Activated T-cell treated with anti-CD3 and anti-CD28 coated beads, Interleukin-2, amount 50 U/mL, for 1 hour (primary cell): ENCODE results near the gene TTLL4.
"Not testable (repeated sequence)": the region's sequence is repeated elsewhere in the genome, so short reads cannot be mapped to it uniquely, and the experiment has no call there.

Experiments
- DNase-seq: peaks from one replicate; pipeline ENCODE4 v3.0.0-alpha.2; 2020

Gene TTLL4

DNA sequence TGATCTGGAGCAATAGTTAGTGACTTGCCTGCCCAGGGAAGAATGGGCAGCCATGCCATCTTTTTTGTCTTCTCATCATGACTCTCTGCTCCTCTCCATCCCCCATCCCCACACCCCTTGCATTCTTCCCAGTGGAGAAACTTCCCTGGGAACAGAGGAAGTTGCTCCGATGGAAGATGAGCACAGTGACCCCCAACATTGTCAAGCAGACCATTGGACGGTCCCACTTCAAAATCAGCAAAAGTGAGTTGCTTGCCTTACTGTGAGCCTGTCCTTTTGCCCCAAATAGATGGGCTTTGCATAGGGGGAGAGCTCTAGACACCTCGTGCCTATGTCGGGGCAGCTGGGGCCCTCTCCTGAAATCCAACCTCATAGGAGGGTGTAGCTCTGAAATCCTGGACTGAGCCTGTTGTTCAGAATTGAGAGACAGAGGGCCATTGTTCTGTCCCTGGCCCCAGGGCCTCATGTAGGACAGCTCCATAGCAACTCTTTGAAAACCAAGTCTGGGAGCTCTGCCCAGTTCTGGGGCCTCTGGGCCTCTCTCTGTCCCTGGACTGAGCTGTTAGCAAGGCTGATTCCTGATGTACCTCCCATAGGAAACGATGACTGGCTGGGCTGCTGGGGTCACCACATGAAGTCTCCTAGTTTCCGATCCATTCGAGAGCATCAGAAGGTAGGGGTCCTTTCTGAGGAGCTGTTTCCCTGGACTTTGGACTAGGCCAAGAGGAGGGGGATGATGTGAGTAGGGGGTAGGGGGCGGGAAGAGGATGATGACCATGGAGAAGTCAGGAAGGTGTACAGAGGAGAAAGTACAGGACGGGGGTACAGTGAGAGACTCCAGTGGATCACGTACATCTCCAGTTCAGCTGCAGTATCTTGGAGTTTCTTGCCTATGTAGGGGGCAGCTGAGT, 35.2 kb downstream of the TTLL4 start:
- no peak for DNase-seq

DNA sequence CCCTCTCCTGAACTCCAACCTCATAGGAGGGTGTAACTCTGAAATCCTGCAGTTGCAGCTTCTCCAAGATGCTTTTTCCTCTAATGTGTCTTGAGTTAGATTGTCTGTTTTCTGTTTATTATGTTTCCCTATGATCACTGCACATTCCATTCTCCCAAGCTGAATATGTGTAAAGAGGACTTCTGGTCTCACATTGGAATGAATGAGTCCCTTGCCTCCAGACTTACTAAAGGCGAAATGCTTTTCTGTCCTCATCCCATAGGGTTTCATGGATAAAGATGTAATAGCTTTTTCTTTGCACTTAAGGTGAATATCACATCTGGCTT, 35.8 kb downstream of the TTLL4 start:
- DNase-seq = no peak

DNA sequence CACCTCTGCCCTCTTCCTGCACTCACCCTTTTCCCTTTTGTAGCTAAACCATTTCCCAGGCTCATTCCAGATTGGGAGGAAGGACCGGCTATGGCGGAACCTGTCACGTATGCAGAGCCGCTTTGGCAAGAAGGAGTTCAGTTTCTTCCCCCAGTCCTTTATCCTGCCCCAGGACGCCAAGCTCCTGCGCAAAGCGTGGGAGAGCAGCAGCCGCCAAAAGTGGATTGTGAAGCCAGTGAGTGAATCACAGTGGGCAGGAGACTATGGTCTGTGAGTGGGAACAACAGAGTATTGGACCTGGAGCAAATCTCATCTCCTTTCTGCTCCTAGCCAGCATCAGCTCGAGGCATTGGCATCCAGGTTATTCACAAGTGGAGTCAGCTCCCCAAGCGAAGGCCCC, 36.3 kb downstream of the TTLL4 start:
- no peak for DNase-seq

DNA sequence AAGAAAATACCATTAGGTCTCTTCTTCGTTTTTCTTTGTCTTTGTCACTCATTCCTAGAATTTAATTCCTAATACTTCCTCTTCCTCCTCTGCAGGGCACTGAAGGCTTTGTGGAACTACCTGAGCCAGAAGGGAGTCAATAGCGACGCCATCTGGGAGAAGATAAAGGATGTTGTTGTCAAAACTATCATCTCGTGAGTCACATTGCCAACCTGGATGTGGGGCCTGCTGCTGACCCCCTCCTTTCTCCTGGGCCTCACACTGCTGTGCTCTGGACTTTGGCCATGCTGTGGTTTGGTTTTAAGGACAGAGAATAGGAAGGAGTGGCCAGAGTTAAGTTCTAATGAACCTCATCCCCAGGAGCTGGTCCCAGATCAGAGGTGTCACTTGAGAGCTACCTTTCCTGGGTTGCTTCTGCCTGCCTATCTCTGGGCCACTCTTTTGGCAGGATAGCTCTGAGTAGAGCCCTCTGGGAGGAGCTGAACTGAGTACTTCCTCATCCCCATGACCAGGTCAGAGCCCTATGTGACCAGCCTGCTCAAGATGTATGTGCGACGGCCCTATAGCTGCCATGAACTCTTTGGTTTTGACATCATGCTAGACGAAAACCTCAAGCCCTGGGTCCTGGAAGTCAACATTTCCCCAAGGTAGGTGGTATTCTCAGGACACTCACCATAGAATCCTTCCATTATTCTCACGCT, 38.3 kb downstream of the TTLL4 start:
- DNase-seq = no peak

DNA sequence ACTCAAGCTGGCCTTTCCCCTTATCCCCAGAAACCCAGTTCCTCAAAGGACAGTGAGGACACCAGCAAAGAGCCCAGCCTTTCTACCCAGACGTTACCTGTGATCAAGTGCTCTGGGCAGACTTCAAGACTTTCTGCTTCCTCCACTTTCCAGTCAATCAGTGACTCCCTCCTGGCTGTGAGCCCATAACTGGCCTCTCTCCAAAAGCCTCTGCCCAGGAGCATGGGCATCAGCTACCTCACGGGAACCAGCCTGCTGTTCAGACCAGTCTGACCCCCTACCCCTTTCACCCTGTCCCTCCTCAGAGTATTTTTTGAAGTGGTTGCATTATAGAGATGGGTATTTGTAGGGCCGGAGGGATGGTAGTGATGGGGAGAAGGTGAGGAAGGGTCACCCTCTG, 43.6 kb downstream of the TTLL4 start:
- no peak for DNase-seq

DNA sequence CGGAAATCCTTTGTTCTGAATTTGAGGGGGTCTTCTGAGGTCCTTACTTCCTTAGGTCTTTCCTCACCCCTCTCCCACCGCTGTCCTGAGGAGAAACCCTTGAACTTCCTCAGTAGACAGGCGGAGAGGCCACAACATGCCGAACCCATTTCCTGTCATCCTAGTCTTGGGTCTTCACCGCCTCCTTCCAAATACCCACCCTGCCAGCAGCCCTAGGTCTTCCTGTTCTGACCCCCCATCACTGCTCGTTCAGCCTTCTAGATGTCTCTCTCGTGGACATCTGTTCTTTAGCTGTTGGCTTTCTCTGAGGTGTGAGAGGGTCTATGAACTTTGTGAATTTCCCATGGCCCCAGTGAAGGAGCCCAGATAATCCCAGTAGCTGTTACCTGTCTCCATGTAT, 44.1 kb downstream of the TTLL4 start:
- no peak for DNase-seq

DNA sequence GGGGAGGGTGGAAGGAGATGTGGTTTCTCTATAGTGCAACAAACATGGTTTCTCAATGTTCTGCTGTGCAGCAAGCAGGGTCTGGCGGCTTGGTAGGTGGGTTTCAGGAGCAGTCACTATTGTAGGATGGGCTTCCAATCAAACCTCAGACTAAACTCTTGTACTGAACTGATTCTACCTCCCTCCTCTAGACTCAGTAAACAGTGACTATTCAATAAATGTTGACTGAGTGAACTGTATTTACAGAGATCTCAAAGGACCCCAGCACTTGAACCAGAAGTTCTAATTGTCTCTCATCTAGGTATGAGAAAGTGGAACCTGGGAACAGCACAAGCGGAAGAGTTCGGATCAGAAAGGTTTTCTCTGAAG, 44.5 kb downstream of the TTLL4 start:
- DNase-seq = no peak

DNA sequence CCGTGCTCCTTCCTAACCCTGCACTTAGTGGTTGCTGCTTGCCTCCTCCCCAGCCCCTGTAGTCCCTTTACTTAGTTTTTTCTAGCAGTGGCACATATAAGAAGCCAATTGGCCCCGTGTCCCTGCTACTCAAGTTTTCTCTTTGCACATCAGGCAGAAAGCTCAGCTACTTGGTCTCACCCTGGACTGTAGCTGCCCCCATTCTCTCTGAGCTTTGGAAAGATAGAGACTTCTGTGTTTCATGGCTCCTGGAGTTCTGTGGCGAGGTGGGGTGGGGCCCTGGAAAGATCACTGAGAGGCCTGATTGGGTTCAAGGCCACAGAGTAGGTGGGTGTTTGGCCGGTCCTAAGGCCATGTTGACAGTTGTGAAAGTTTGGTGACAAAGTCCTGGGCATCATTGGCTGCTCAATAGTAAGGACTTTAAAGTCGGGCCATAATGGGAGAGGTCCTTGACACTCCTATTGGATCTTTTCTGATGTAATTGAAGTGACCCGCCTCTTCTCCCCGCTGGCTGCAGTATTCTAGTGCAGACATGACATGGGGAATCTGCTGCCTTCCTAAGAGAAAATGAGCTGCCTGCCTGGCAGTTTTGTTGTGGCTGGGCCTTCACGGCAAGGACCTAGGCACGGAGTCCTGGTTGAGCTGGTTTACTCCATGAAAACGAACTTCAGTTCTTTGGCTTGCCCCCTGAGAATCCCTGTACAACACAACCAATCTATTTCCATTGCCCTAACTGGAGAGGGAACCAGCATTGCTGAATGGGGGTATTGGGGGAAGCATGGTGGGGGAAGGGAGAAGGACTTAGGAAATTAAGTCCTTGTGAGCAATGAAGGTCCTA, 45.2 kb downstream of the TTLL4 start:
- no peak for DNase-seq

DNA sequence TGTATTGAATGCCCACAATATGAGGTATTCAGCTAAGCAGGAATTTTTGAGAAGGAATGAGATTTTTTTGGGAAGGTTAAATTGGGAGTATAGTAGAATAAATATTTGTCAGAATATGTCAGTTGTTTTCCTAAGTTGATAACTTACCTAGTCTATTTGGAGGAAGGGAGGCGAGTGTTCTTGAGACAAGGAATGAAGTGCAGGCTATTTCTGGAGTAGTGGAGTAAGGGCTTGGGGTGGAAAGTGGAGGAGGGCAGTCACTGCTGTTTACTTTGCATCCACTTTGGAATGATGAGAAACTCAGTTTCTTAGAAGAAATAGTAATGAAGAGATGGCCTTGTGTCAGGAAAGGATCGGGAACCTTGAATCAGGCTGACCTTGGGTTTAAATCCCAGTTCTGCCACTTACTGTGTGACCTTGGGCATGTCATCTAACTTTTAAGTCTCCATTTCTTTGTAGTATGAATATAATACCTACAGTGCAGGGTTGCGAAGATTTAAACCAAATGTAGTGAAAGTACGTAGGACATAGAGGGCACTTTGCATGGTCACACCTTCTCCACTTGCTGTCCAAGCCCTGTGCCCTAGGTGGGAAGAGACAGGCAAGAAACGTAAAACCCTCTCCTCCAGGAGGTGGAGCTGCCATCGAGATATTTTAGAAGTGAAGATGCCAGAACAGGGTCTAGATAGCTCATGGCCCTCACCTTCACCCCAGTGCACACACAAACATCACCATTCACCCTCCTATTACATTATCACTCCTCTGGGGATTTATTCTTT, 46.2 kb downstream of the TTLL4 start:
- DNase-seq = no peak

DNA sequence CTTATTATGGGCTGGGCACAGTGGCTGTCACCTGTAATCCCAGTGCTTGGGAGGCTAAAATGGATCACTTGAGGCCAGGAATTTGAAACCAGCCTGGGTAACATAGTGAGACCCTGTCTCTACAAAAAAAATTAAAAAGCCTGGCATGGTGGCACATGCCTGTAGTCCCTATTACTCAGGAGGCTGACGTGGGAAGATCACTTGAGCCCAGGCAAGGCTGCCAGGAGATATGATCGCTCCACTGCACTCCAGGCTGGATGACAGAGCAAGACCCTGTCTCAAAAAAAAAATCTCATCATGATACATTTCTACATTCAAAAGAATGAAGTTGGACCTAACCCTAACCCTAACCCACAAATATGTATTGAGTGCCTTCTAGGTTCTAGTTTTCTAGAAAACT, 51.2 kb downstream of the TTLL4 start:
- no peak for DNase-seq

DNA sequence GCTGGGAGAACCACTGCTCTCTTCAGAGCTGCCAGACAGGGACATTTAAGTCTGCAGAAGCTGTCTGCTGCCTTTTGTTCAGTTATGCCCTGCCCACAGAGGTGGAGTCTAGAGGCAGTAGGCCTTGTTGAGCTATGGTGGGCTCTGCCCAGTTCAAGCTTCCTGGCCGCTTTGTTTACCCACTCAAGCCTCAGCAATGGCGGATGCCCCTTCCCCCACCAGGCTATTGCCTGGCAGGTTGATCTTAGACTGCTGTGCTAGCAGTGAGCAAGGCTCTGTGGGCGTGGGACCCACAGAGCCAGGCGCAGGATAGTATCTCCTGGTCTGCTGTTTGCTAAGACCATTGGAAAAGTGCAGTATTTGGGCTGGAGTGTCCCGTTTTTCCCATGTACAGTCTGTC, 62.1 kb downstream of the TTLL4 start:
- not testable (repeated sequence) for DNase-seq

DNA sequence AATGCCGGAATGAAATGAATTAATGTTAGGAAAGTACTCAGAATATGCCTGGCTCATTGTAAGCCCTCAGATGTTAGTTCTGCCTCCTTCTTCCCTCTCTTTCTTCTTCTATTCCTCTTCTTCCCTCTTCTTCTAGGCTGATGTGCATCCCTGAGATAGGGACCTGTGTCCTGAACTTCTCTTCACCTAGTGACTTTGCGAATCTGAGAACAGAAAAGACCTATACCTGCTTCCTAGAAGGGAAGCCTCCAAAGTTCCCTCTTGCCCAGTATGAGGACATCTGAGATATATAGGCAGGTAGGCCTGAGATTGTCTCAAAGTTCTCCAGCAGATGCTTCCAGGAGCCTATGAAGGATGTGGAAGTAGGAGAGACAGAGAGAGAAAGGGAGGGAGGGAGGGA, 63.2 kb downstream of the TTLL4 start:
- no peak for DNase-seq

DNA sequence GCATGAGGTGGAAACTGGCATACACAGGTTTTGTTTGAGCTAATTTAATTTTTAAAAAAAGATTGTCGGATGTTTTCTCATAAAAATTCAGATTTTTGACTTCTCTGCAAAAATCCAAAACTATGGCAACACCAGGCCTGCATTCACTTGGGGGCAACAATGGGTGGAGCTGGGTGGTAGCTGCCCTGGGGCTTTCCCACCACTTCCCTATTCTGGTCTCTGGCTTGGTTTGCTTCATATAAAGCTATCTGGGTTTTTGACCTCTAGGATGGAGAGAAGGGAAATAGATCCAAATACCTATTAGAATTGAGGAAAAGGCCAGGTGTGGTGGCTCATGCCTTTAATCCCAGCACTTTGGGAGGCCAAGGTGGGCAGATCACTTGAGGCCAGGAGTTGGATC, 65.9 kb downstream of the TTLL4 start:
- no peak for DNase-seq

DNA sequence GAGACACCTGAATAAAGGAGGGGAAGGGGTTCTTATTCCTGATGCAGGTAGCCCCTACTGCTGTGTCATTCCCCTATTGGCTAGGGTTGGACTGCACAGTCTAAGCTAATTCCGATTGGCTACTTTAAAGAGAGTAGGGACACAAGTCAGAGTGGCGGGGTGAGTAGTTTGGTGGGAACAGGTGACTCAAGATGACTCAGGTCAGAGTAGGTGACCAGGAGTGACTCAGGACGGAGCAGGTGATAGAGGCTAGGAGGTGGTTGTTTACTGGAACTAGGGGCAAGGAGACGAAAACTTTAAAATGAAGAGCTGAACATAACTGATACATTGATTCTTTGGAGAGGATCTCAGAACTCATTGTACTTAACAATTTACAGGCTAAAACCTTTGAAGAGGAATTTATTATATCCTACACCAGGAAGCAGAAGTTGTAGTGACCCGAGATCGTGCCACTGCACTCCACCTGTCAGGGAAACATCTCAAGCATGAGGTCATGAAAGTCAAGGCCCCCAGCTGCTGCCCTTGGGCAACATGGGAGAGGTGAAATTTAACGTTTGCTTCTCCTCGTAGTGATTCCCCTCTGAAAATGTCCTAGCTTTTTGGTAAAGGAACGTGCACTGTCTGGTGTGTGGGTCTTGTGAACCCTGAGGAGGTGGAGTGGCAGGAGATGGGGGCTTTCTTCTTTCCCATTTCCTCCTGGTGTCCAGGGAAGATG, 66.8 kb downstream of the TTLL4 start:
- no peak for DNase-seq

DNA sequence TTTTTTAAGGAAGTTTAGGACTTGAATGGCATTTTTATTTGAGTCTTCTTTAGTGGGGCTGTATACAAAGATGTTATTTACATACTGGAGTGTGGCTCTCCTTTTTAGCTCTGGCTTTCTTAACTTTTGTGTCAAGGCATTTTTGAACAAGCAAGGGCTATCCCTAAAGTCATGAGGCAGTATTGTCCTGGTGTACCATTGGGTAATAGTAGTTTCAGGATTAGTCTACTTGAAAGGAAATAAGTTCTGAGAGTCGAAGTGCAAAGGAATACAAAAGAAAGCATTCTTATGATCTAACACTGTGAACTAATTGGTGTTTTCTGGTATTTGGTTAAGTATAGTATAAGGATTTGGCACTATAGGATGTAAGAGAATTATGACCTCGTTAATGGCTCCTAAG, 69.4 kb downstream of the TTLL4 start:
- no peak for DNase-seq

DNA sequence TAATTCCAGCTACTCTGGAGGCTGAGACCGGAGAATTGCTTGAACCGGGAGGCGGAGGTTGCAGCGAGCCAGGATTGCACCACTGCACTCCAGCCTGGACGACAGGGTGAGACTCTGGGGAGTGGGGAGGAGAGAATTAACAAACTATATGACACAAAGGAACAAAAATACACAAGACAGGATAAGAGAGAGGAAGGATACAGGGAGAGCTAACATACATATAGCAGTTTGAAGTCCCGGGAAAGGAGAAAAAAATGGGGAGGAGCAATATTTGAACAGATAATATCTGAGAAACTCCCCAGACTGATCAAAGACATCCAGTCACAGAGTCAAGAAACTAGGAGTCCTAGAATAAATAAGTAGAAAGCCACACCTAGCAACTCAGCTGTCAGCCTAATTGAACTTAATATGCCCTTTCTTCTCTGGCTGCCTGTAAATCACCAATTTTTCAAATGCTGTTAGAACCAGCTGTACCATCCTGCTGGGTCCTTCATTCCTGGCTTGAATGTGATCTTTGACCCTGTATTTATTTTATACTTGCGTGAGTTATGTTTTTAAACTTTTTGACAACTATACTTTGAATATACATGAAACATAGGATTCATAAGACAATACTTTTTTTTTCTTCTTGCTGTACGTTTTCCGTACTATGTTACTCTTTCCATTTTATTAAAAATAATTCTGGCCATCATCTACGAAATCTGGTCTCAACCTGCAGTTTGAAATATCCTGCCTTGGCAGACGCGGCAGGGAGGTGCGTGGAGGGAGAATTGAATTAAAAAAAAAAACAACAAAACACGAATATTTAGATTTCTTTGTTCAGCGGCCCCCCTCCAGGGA, 70.4 kb downstream of the TTLL4 start:
- DNase-seq = no peak

DNA sequence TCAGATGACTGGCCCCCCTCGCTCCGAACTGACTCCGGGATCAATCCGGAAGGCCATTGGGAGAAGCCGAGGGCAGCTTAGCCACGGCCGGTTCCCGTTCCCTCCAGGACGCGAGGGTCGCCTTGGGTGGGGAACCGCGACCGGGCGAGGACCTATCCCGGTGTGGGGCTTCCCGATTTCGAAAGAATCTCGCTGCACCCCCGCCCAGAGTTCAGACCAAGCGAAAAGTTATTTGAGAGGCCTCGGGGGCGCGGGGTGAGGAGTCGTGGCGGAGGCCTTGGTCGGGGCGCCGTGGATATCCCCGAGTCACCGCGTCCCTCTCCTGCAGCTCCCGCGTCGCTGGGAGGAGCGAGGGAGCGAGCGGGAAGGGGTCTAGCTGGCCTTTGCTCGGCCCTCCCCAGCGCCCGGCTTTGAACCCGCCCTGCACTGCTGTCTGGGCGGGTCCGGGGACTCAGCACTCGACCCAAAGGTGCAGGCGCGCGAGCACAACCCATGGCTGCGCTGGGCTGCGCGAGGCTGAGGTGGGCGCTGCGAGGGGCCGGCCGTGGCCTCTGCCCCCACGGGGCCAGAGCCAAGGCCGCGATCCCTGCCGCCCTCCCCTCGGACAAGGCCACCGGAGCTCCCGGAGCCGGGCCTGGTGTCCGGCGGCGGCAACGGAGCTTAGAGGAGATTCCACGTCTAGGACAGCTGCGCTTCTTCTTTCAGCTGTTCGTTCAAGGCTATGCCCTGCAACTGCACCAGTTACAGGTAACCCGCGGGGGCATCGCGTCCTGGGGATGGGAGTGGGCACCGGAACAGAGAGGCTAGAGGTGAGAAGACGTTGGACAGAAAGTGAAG, 71.3 kb downstream of the TTLL4 start, which contains the start of gene CYP27A1:
TSS of gene CYP27A1 (plus strand) at position 457 of the 837 bp plus-strand sequence. CDS start at position 493, 36 bp downstream.
- no peak for DNase-seq

DNA sequence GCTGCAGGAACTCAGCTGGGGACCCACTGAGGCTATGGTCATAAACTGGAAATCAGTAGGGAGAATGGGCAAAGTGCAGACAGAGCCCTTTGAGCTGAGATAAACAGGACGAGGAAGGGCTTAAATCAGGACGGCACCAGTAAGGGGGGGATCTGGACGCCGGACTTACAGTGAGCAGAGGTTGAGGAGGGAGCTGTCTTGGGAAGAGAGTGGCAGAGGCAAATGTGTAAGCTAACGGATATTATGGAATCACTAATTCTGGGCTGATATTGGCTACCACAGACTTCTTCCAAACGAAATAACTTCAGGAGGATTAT, 71.9 kb downstream of the TTLL4 start:
- DNase-seq = no peak

DNA sequence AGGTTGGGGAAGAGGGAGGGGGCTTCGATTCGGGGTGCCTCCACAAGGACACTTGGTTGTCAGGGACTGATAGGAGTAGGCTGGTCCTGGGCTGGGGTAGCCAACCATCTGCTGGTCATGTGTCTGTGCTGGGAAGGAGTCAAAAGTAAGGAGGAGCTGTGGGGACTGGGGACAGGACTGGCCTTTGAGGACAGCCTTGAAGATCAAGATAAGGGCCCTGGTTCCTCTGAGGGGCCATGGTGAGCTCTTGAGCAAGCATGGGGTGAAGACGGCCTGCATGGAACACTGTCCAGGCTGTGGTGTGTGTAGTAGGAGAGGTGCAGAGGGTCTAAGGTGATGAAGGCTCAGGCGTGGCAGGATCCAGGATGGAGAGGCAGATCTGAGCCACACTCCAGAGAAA, 73.1 kb downstream of the TTLL4 start:
- no peak for DNase-seq

DNA sequence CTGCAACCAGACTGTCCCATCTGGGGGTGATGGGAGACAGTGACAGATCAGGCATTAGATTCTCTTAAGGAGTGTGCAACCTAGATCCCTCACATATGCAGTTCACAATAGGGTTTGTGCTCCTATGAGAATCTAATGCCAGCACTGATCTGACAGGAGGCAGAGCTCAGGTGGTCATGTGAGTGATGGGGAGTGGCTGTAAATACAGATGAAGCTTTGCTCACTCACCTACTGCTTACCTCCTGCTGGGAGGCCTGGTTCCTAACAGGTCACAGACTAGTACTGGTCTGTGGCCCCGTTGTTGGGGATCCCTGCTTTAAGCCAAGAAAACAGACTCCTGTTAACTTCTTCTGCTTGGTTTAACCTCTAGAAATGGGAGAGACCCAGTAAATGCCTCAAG, 74.5 kb downstream of the TTLL4 start:
- no peak for DNase-seq
